Loucy (cell line): ENCODE data around the gene PRSS3.

Experiments
- H2AFZ ChIP-seq: fragments of 200-600 bp; sonication (generic); 2 replicates; pipeline ENCODE4 v1.6.0; 2016; ENCODE audit warnings: antibody characterized with exemption, mild to moderate bottlenecking, low read length, moderate library complexity
- H3F3A ChIP-seq: fragments of 200-600 bp; 2 replicates; pipeline ENCODE4 v1.6.0; 2016; ENCODE audit warnings: antibody characterized with exemption, low read depth, mild to moderate bottlenecking
- H3K27me3 ChIP-seq: fragments of 200-600 bp; sonication (generic); 2 replicates; pipeline ENCODE4 v1.6.1; 2014; ENCODE audit warnings: low read length, mild to moderate bottlenecking; ENCODE audit not compliant: insufficient read depth, poor library complexity, severe bottlenecking
- H3K36me3 ChIP-seq: fragments of 200-600 bp; sonication (generic); 2 replicates; pipeline ENCODE4 v1.6.1; 2016; ENCODE audit warnings: low read length; ENCODE audit not compliant: insufficient read depth
- H3K4me1 ChIP-seq: fragments of 200-600 bp; sonication (generic); 2 replicates; pipeline ENCODE4 v1.5.1; 2014; ENCODE audit warnings: low read length, mild to moderate bottlenecking; ENCODE audit not compliant: insufficient read depth, poor library complexity, severe bottlenecking
- H3K4me2 ChIP-seq: fragments of 200-600 bp; sonication (generic); 2 replicates; pipeline ENCODE4 v1.6.0; 2014; ENCODE audit warnings: antibody characterized with exemption, low read length, low read depth, mild to moderate bottlenecking; ENCODE audit not compliant: poor library complexity, severe bottlenecking
- H3K4me3 ChIP-seq: fragments of 200-600 bp; sonication (generic); 2 replicates; pipeline ENCODE4 v1.5.1; 2014; ENCODE audit warnings: low read length, mild to moderate bottlenecking, mixed read lengths; ENCODE audit not compliant: poor library complexity, severe bottlenecking
- H3K79me2 ChIP-seq: fragments of 200-600 bp; sonication (generic); 2 replicates; pipeline ENCODE4 v1.6.1; 2014; ENCODE audit warnings: low read length; ENCODE audit not compliant: insufficient read depth
- H3K9ac ChIP-seq: fragments of 200-600 bp; sonication (generic); 2 replicates; pipeline ENCODE4 v1.6.0; 2014; ENCODE audit warnings: mild to moderate bottlenecking, low read depth, low read length, moderate library complexity; ENCODE audit not compliant: poor library complexity, severe bottlenecking
- H3K9me2 ChIP-seq: fragments of 200-600 bp; sonication (generic); replicated peaks from 2 replicates; pipeline ENCODE4 v1.6.1; 2016; ENCODE audit warnings: low read depth, low read length, mixed read lengths
- H3K9me3 ChIP-seq: fragments of 200-600 bp; sonication (generic); 2 replicates; pipeline ENCODE4 v1.6.1; 2014; ENCODE audit warnings: mild to moderate bottlenecking, antibody characterized with exemption, low read length, low read depth; ENCODE audit not compliant: insufficient read depth
- H4K20me1 ChIP-seq: fragments of 200-600 bp; sonication (generic); 2 replicates; pipeline ENCODE4 v1.6.0; 2014; ENCODE audit warnings: antibody characterized with exemption, low read length, mild to moderate bottlenecking; ENCODE audit not compliant: insufficient read depth, poor library complexity, severe bottlenecking
- EZH2phosphoT487 ChIP-seq: fragments of 200-600 bp; IDR thresholded peaks from 2 replicates; pipeline ENCODE4 v1.6.1; 2018; ENCODE audit warnings: antibody characterized with exemption, mild to moderate bottlenecking, moderate library complexity, borderline replicate concordance
- TF ChIP-seq, protein P1 (sequence below): fragments of 200-600 bp; sonication (generic); conservative IDR thresholded peaks from 2 replicates; pipeline ENCODE4 v1.5.1; 2014; ENCODE audit warnings: mild to moderate bottlenecking, antibody characterized with exemption, low read length

The PRSS3 gene

GRCh38 chr9:33837138-33837537, 41.8 kb downstream of the PRSS3 start:
- TF ChIP-seq, protein P1, sequence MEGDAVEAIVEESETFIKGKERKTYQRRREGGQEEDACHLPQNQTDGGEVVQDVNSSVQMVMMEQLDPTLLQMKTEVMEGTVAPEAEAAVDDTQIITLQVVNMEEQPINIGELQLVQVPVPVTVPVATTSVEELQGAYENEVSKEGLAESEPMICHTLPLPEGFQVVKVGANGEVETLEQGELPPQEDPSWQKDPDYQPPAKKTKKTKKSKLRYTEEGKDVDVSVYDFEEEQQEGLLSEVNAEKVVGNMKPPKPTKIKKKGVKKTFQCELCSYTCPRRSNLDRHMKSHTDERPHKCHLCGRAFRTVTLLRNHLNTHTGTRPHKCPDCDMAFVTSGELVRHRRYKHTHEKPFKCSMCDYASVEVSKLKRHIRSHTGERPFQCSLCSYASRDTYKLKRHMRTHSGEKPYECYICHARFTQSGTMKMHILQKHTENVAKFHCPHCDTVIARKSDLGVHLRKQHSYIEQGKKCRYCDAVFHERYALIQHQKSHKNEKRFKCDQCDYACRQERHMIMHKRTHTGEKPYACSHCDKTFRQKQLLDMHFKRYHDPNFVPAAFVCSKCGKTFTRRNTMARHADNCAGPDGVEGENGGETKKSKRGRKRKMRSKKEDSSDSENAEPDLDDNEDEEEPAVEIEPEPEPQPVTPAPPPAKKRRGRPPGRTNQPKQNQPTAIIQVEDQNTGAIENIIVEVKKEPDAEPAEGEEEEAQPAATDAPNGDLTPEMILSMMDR: no peak
- no peak for TF ChIP-seq EZH2phosphoT487
- H3K9ac ChIP-seq: no peak overlapping the region
- peaks cover 8% of the 10 kb centered on the region; the same call in 1 of the 2 replicates for H3K36me3 ChIP-seq
- H3K9me2 ChIP-seq: no peaks in the 10 kb centered on the region
- peaks cover 99% of the 10 kb centered on the region for H3K79me2 ChIP-seq
- no peaks in the 10 kb centered on the region for H3F3A ChIP-seq
- no peak overlapping the region for H2AFZ ChIP-seq
- H3K27me3 ChIP-seq: no peaks in the 10 kb centered on the region
- H3K4me1 ChIP-seq: no peaks in the 10 kb centered on the region
- no peak overlapping the region for H3K4me3 ChIP-seq
- H4K20me1 ChIP-seq: peaks cover 95% of the 10 kb centered on the region
- no peak overlapping the region for H3K4me2 ChIP-seq
- H3K9me3 ChIP-seq: no peaks in the 10 kb centered on the region

- Histone ChIP-seq H3K4me2 (no peak overlapping the region), H3K79me2 (peaks cover 99% of the 10 kb centered on the region), H3K4me3 (no peak overlapping the region), H3K9ac (no peak overlapping the region), H4K20me1 (peaks cover 97% of the 10 kb centered on the region), H3K9me3 (no peaks in the 10 kb centered on the region), H3K36me3 (peaks cover 8% of the 10 kb centered on the region; the same call in 1 of the 2 replicates), H3K27me3 (no peaks in the 10 kb centered on the region), H3K4me1 (peaks cover 3% of the 10 kb centered on the region), H3F3A (no peaks in the 10 kb centered on the region), H3K9me2 (no peaks in the 10 kb centered on the region), H2AFZ (no peak overlapping the region)
- TF ChIP-seq, protein P1: no peak
Measured at GRCh38 chr9:33840381-33840780, 45.0 kb downstream of the PRSS3 start.

GRCh38 chr9:33843312-33843961, 48.1 kb downstream of the PRSS3 start:
- H3K4me1 ChIP-seq: peaks cover 10% of the 10 kb centered on the region

More at GRCh38 chr9:33843312-33843961, 48.1 kb downstream of the PRSS3 start:
- Histone ChIP-seq H3F3A (no peaks in the 10 kb centered on the region), H3K9me3 (no peaks in the 10 kb centered on the region), H3K27me3 (no peaks in the 10 kb centered on the region), H3K79me2 (peaks cover 100% of the 10 kb centered on the region), H3K4me2 (no peak overlapping the region), H3K9me2 (no peaks in the 10 kb centered on the region), H4K20me1 (peaks cover 96% of the 10 kb centered on the region), H2AFZ (no peak overlapping the region), H3K36me3 (peaks cover 6% of the 10 kb centered on the region; the same call in 1 of the 2 replicates), H3K4me3 (no peak overlapping the region), H3K9ac (no peak overlapping the region)
- TF ChIP-seq, protein P1: no peak
- TF ChIP-seq EZH2phosphoT487: no peak
